Brain microvascular endothelial cell (primary cell): ENCODE data around the gene GPR25.

Experiments
- DNase-seq: peaks from one replicate; pipeline ENCODE4 v3.0.0-alpha.2; 2020
- H3K27ac ChIP-seq: fragments of 250-450 bp; sonication (Bioruptor Pico); 2 replicates; pipeline ENCODE4 v1.5.1; 2020; ENCODE audit warnings: mild to moderate bottlenecking, moderate library complexity
- H3K27me3 ChIP-seq: fragments of 250-450 bp; sonication (Bioruptor Pico); replicated peaks from 2 replicates; pipeline ENCODE4 v1.5.1; 2020; ENCODE audit warnings: mild to moderate bottlenecking
- H3K36me3 ChIP-seq: fragments of 250-450 bp; sonication (Bioruptor Pico); replicated peaks from 2 replicates; pipeline ENCODE4 v1.5.1; 2020; ENCODE audit warnings: mild to moderate bottlenecking
- H3K4me3 ChIP-seq: 2 replicates; pipeline ENCODE4 v1.5.1; 2011; ENCODE audit warnings: low read depth, mild to moderate bottlenecking, control low read depth, low read length, moderate library complexity
- CTCF ChIP-seq: IDR thresholded peaks from 2 replicates; pipeline ENCODE4 v1.5.1; 2011; ENCODE audit warnings: low read depth, mild to moderate bottlenecking, moderate library complexity, low read length, control low read depth, inconsistent platforms; ENCODE audit errors: missing control alignments
- in situ Hi-C: cut with HindIII; loops from 2 replicates; pipeline ENCODE4 v1.10.0; 2017; ENCODE audit warnings: low sequenced_read_pairs, low pct_ligation_motif_present

GPR25 gene

GRCh38 chr1:200917291-200917817, 44.6 kb downstream of the GPR25 start:
- Histone ChIP-seq H3K4me3 (no peak overlapping the region), H3K36me3 (no peaks in the 10 kb centered on the region), H3K27me3 (no peaks in the 10 kb centered on the region), H3K27ac (no peak overlapping the region)
- in situ Hi-C loops: no loop called here
- DNase-seq: no peak
- no peak for TF ChIP-seq CTCF

- in situ Hi-C loops: no loop called here
- no peak overlapping the region for H3K4me3 ChIP-seq
- H3K27ac ChIP-seq: no peak overlapping the region
- H3K36me3 ChIP-seq: no peaks in the 10 kb centered on the region
- no peak for DNase-seq
- H3K27me3 ChIP-seq: no peaks in the 10 kb centered on the region
- no peak for TF ChIP-seq CTCF
These were observed 45.2 kb downstream of the GPR25 start for GRCh38 chr1:200918006-200918405.

- in situ Hi-C loops: no loop called here
- no peaks in the 10 kb centered on the region for H3K27me3 ChIP-seq
These were observed 46.6 kb downstream of the GPR25 start for GRCh38 chr1:200919386-200919785.

GRCh38 chr1:200921571-200922110, 48.9 kb downstream of the GPR25 start:
- Histone ChIP-seq H3K27ac (no peak overlapping the region), H3K27me3 (no peaks in the 10 kb centered on the region), H3K36me3 (no peaks in the 10 kb centered on the region), H3K4me3 (no peak overlapping the region)
- DNase-seq: no peak
- TF ChIP-seq CTCF: no peak
- in situ Hi-C loops: no loop called here

More at GRCh38 chr1:200919386-200919785, 46.6 kb downstream of the GPR25 start:
- no peak overlapping the region for H3K27ac ChIP-seq
- DNase-seq: no peak
- H3K36me3 ChIP-seq: no peaks in the 10 kb centered on the region
- TF ChIP-seq CTCF: no peak
- H3K4me3 ChIP-seq: no peak overlapping the region

GRCh38 chr1:200922406-200922805, 49.6 kb downstream of the GPR25 start:
- no peak overlapping the region for H3K27ac ChIP-seq
- in situ Hi-C loops: no loop called here
- no peak for DNase-seq
- no peaks in the 10 kb centered on the region for H3K27me3 ChIP-seq
- no peak overlapping the region for H3K4me3 ChIP-seq
- H3K36me3 ChIP-seq: no peaks in the 10 kb centered on the region
- TF ChIP-seq CTCF: no peak

- in situ Hi-C loops: no loop called here
- no peak for DNase-seq
- no peak overlapping the region for H3K4me3 ChIP-seq
- H3K27me3 ChIP-seq: no peaks in the 10 kb centered on the region
- TF ChIP-seq CTCF: no peak
- no peak overlapping the region for H3K27ac ChIP-seq
- H3K36me3 ChIP-seq: no peaks in the 10 kb centered on the region
These were observed 50.8 kb downstream of the GPR25 start for GRCh38 chr1:200923601-200924000.
